Activated CD4-positive, alpha-beta T cell treated with anti-CD3 and anti-CD28 coated beads for 4 hours (primary cell): Measurements from ENCODE around the gene CCDC85B.
A peak's percentile ranks its signal among the peaks of the same experiment; 100 is the strongest.

Experiments
- DNase-seq, 2 donors: peaks; one replicate each; pipeline ENCODE4 v3.0.0-alpha.2; 2020

The CCDC85B gene

GRCh38 chr11:65869643-65870306, 20.7 kb upstream of the CCDC85B start:
- no peak for DNase-seq

GRCh38 chr11:65870307-65870658, 20.2 kb upstream of the CCDC85B start:
- no peak for DNase-seq

DNA sequence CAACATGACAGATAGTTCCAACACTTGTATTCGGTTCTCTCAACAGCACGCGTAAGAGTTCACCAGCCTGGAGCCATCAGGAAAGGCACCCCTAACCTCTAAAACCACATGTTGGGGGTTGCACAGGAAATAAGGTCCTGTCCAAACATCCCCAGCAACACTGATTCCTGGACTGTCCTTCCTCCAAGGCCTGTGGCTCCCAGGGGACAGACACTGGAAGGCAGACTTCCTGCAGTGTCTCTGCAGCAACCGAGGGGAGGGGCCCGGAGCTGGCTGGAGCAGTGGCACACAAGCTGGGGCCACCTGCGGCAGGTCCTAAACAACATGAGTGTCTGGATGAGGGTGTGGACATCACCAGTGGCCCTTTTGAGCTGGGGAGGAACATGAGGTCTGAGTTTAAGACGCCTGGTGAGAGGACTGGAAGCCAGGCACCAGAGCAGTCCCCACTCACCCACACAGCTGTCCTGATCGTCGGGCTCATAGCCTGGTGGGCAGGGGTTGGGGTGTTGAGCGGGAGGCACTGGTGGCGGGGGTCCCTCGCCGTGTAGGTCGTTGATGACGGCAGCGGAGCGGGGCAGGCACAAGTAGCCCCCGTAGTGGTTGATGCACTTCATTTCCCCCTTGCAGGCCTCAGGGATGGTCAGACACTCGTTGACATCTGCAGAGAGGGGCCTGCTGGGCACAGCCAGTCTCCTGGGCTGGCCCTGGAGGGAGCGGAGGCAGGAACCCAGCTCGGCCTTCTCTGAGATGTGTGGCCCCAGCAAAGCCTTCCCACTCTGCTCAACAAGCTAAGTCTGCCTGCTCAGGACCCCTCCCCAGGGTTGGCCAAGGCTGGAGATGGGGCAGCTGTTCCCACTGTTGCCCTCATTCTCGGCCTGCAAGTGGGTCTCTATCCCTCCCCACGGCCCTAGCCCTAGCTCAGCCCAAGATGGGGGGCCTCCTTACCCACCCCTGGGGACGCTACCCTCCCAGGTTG, 19.5 kb upstream of the CCDC85B start:
- no peak for DNase-seq

DNA sequence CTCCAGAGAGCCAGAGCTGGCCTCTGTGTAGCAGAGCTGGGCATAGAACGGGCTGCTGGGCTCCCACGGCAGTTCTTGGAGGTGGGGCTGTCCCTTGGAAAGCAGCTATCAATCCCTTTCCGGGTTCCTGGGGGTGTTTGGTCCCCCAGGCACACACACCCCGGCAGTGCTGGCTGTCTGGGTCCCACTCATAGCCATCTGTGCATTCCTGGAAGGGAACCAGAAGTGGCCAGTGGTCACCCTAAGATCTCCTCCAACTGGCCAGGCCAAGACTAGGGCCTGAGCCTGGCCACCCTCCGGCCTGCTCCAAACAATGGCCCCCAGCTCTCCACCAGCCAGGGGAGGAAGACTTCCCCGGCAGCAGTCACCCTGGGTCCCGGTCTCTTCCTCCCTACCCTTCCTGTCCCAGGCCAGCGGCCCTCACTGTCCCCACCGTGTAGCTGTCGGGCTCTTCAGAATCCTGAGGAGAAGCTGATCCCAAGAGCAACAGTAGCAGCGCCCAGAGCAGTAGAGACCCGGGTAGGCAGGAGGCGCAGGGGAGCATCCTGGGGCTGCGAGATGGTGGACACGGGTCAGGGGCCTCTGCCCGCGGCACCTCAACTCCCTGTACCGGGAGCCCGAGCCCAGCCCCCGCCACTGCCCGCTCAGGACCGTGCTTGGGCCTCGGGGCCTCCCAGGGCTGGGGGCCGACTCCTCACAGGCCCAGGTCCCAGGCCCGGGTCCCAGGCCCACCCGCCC, 18.5 kb upstream of the CCDC85B start:
- DNase-seq = no peak

DNA sequence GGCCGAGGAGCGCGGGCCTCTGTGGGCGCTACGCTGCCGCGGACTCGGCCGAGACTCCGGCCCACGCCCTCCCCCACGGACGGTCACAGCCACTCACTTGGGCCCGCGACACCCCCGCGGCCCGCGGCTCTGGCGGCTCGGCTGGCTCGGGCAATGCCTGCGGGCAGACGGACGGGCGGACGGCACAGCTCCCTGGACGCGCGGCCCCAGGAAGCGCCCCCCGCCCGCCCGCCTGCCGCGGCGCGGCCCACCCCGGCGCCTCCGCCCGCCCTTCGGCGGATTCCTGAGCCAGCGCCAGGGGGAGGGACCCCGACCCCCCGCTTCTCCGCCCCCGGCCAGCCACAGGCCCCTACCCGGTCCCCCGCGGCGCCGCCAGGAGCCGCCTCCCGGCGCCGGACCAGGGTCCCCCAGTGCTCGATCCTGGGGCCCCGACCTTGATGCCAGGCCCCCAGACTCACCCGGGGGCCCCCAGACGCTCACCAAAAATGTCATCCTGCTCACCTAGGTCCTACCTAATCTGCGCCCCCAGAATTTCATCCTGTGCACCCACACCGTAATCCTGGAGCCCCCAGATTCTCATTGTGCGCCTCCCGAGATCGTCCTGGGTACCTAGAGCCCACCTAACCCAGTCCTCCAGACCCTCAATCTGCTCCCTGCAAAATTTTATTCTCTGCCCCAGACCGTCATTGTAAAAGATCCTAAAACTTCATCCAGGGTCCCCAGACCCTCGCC, 17.7 kb upstream of the CCDC85B start, which contains the start of gene EFEMP2:
Gene EFEMP2, minus strand, starts transcription at position 215 of the 732 bp plus-strand sequence. CDS start 446 bp downstream, outside the sequence.
- no peak for DNase-seq

- DNase-seq = peak; percentile 96 to 97
Observed at GRCh38 chr11:65873318-65874156, 16.9 kb upstream of the CCDC85B start.

DNA sequence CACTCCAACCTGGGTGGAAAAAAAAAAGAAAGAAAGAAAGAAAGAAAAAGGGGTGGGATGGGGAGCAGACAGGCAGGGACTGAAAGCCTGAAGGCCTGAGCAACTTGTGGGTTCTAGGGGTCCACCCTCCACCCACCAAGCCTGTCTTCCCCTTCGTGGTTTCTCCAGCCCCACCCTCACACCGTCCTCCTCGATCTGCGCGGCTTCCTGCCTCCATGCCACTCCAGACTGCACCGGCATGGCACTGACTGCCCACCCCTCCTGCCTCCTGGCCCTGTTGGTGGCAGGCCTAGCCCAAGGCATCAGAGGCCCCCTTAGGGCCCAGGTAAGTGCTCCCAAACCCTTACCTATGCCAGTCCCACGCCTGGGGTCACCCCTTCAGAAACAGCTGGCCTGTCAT, 10.9 kb upstream of the CCDC85B start, which contains the start of gene CTSW:
Gene CTSW, plus strand, starts transcription at position 221 of the 400 bp plus-strand sequence. Its CDS starts 18 bp downstream, at position 239.
- no peak for DNase-seq

DNA sequence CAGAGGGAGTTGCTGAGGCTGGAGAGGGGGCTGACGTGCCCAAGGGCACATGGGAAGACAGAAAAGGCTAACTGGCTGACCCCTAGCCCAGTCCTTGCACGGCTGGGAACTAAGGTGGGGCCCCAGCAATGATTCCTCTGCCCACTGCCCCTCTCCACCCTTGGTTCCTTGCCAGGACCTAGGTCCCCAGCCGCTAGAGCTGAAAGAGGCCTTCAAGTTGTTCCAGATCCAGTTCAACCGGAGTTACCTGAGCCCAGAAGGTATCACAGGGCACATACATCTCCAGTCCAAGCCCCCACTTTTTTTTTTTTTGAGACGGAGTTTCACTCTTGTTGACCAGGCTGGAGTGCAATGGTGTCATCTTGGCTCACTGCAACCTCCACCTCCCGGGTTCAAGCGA, 10.4 kb upstream of the CCDC85B start:
- no peak for DNase-seq

DNA sequence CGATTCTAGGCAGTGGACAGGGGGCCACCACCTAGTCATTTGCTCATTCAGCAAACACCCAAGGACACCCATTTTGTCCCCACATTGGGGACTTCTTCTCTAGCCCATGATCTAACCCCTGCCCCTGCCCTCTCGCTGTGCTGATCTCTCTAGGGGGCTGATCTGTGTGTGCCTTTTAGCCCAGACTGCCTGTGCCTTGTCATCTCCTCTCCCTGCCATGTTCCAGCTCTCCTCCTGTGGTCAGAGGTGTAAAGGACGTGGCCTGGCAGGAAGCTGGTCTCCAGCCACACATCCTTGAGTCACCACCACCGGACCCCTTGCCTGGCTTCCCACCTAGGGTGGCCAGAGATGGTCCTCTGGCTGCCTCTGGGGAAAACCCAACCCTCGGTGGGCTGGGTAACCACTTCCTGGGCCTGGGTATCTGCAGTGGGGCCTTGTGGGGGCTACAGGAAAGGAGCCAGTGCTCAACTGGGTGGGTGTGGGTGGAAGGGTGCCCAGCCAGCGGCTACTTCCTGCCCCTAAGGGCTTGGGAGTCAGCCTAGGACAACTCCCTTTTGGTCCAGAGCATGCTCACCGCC, 9.5 kb upstream of the CCDC85B start:
- no peak for DNase-seq

GRCh38 chr11:65882120-65883057, 8.1 kb upstream of the CCDC85B start:
- DNase-seq = no peak

- DNase-seq = no peak
Observed at GRCh38 chr11:65883058-65883761, 7.3 kb upstream of the CCDC85B start.

DNA sequence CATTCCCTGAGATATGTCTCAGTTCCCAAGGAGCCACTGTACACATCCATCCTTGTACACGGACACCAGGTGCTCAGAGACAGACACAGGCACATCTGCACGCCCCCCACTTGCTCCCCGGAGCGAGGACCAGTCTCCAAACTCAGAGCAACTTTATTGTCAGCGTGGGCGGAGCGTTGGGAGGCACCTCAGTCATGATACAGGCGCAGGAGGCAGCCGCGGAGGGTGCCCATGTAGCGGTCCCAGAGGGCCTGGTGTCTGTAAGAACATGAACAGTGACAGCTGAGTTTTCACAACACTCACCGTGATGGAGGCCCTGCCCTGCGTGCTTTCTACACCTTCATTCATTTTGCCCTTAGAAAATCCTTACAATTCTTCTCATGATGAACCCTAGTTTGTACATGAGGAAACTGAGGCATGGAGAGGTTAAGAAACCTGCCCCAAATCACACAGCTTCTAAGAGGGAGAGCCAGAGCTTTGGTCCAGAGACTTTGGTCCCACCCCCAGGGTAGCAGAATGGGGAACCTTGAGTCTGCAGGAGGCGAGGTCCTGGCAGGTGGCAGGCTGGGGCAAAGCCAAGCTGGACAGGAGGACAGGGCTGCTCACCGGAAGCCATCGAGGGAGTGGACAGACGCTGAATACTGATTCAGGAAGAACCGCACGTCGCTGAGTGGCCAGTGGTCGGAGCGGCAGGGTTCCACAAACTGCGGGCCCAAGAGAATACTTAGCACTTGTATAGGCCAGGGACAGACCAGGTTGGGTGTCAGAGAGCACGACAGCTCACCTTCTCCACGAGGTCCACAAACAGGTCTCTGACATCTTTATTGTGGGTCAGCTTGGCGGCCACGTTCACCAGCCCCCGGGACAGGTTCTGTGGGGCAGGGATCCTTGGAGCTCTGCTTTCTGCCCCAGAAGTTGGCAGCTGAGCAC, 6.4 kb upstream of the CCDC85B start:
- DNase-seq = no peak

DNA sequence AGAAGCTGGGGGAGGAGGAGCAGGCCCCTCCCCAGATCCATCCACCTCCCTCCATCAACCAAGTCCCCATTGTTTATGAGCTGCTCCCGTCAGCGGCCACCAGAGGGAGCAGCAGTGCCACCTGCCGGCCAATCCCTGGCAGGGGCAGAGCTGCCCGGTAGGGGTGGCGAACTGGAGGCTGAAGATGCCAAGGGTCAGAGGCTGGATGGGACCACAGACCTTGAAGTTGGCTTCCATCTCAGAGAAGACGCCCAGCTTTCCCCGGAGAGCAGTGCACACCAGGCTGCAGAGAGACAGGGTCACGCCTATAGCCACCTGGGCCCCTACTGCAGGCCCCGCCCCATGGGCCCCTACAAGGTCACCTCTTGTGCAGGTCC, 5.8 kb upstream of the CCDC85B start:
- DNase-seq = peak; percentile 76 to 79

DNA sequence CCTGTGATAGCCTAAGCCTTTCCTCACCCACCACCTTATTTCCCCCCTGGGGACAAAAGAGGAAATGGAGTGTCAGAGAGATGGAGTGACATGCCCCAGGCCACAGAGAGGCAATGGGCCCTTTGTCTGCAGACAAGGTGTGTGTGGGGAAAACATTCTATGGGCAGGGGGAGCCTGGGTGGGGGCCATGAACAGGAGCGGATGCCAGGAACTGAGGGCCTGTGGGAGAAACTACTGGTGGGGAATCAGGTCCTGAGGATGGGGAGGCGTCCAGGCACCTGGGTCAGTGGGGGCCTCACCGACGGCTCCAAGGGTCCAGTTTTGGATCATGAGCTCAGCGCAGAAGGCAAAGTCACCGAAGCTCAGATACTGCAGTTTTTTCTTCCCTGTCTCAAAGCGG, 5.2 kb upstream of the CCDC85B start:
- no peak for DNase-seq

DNA sequence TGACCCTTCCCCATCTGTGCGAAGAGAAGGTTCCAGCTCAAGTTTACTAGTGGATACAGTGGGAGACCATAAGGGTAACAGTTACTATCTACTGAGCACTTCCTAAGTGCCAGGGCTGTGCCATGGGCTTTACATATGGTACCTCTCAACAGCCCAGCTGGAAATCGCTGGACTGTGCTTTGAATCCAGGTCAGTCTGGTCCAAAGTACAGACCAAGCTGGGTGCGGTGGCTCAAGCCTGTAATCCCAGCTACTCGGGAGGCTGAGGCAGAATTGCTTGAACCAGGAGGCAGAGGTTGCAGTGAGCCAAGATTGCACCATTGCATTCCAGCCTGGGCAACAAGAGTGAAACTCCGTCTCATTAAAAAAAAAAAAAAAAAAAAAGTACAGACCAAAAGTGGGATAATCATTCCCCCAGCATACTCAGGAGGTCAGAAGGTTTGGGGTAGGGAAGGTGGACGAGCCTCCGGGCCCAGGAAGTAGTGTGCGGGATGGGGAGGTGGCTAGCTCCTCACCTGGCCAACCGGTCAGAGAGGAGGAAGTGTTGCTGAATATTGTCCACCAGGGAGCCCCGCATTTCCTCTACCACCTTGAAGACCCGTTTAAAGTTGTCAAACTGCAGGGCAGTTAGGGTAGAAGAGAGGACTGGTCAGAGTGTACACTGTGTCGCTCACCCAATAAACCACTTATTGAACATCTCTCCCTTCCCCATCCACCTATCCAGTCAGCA, 4.5 kb upstream of the CCDC85B start:
- no peak for DNase-seq

GRCh38 chr11:65886826-65887722, 3.4 kb upstream of the CCDC85B start:
- no peak for DNase-seq
